ENCODE data around the gene MYL9.

MYL9 gene

GRCh38 chr20:36526521-36527011, 14.8 kb upstream of the MYL9 start:
- DNase-seq (ENCODE audit: low read depth in 2 of 2): no peak

GRCh38 chr20:36527331-36528125, 13.8 kb upstream of the MYL9 start:
- no peak for DNase-seq (ENCODE audit: low read depth in 2 of 2)

GRCh38 chr20:36528176-36528874, 13.0 kb upstream of the MYL9 start:
- DNase-seq (ENCODE audit: low read depth in 2 of 2): no peak

GRCh38 chr20:36528875-36529417, 12.4 kb upstream of the MYL9 start:
- DNase-seq (ENCODE audit: low read depth in 2 of 2): no peak

- no peak for DNase-seq (ENCODE audit: low read depth in 2 of 2)
Measured at GRCh38 chr20:36532388-36532787, 8.9 kb upstream of the MYL9 start.

- DNase-seq (ENCODE audit: low read depth in 2 of 2): no peak
Measured at GRCh38 chr20:36532822-36533221, 8.5 kb upstream of the MYL9 start.

GRCh38 chr20:36538026-36538722, 3.1 kb upstream of the MYL9 start:
- no peak for DNase-seq (ENCODE audit: low read depth in 2 of 2)

GRCh38 chr20:36540551-36541211, 638 bp upstream of the MYL9 start:
- no peak for DNase-seq (ENCODE audit: low read depth in 2 of 2)

- DNase-seq (ENCODE audit: low read depth in 2 of 2): no peak
Measured at GRCh38 chr20:36541768-36542488, 609 bp downstream of the MYL9 start.

GRCh38 chr20:36542516-36543183, 1.3 kb downstream of the MYL9 start:
- no peak for DNase-seq (ENCODE audit: low read depth in 2 of 2)

- no peak for DNase-seq (ENCODE audit: low read depth in 2 of 2)
Measured at GRCh38 chr20:36543184-36544133, 2.1 kb downstream of the MYL9 start.

- DNase-seq (ENCODE audit: low read depth in 2 of 2): no peak
Measured at GRCh38 chr20:36544134-36545018, 3.1 kb downstream of the MYL9 start.

GRCh38 chr20:36546111-36546736, 4.9 kb downstream of the MYL9 start:
- no peak for DNase-seq (ENCODE audit: low read depth in 2 of 2)

- no peak for DNase-seq (ENCODE audit: low read depth in 2 of 2)
Measured at GRCh38 chr20:36547186-36548005, 6.1 kb downstream of the MYL9 start.

GRCh38 chr20:36548006-36548315, 6.6 kb downstream of the MYL9 start:
- DNase-seq (ENCODE audit: low read depth in 2 of 2): no peak

- DNase-seq (ENCODE audit: low read depth in 2 of 2): no peak
Measured at GRCh38 chr20:36548704-36549627, 7.6 kb downstream of the MYL9 start.
